Measurements from ENCODE around the gene SMIM7. TPM values are rescaled to one million over a fixed set of nuclear protein-coding genes. Genes with fewer than 3 reads are reported as not detected.
"Not testable (repeated sequence)": the region's sequence is repeated elsewhere in the genome, so short reads cannot be mapped to it uniquely, and the experiment has no call there.

Gene SMIM7
- total RNA-seq, 2 experiments from 2014 or later: 58.4 to 59.6 TPM

- ChIA-PET CTCF (interaction anchor here (1.4 to 1.7 kb wide), 2 partner anchors 11 to 12 kb away, joined by 4 read pairs; partner anchors contain the start of genes SMIM7 and TMEM38A), POLR2A (no interaction called here)
- no peaks in the 10 kb centered on the region for H3K27me3 Mint-ChIP-seq
- H3K4me1 Mint-ChIP-seq: no peaks in the 10 kb centered on the region
- no peak for DNase-seq
- no peak overlapping the region for H3K27ac Mint-ChIP-seq
- H3K4me3 Mint-ChIP-seq: no peak overlapping the region
- H3K36me3 Mint-ChIP-seq (ENCODE audit: low read depth): no peaks in the 10 kb centered on the region
- no peaks in the 10 kb centered on the region for H3K9me3 Mint-ChIP-seq
Measured at GRCh38 chr19:16671652-16672274, 11.8 kb upstream of the SMIM7 start.

- Mint-ChIP-seq H3K36me3 (ENCODE audit: low read depth) (no peaks in the 10 kb centered on the region), H3K4me3 (no peak overlapping the region), H3K27ac (no peak overlapping the region), H3K27me3 (no peaks in the 10 kb centered on the region), H3K9me3 (no peaks in the 10 kb centered on the region), H3K4me1 (no peaks in the 10 kb centered on the region)
- CTCF ChIA-PET: interaction anchor here (0.7 kb wide), 1 partner anchor 40 kb away, joined by 8 read pairs; no protein-coding TSS in a partner anchor
- POLR2A ChIA-PET: no interaction called here
- no peak for DNase-seq
Measured at GRCh38 chr19:16670291-16670690, 10.3 kb upstream of the SMIM7 start.

GRCh38 chr19:16668702-16669101 lies 8.8 kb upstream of the SMIM7 start:
- POLR2A ChIA-PET: not testable (repeated sequence)

GRCh38 chr19:16668176-16668575 lies 8.2 kb upstream of the SMIM7 start:
- ChIA-PET CTCF (no interaction called here), POLR2A (no interaction called here)
- H3K4me1 Mint-ChIP-seq: peaks cover 10% of the 10 kb centered on the region
- H3K27ac Mint-ChIP-seq: no peak overlapping the region
- no peaks in the 10 kb centered on the region for H3K9me3 Mint-ChIP-seq
- no peak for DNase-seq
- H3K27me3 Mint-ChIP-seq: no peaks in the 10 kb centered on the region
- H3K36me3 Mint-ChIP-seq (ENCODE audit: low read depth): no peaks in the 10 kb centered on the region
- H3K4me3 Mint-ChIP-seq: no peak overlapping the region

More at GRCh38 chr19:16668702-16669101, 8.8 kb upstream of the SMIM7 start:
- H3K27me3 Mint-ChIP-seq; CTCF ChIA-PET; H3K36me3 Mint-ChIP-seq (ENCODE audit: low read depth); DNase-seq; H3K4me1 Mint-ChIP-seq; H3K4me3 Mint-ChIP-seq; H3K27ac Mint-ChIP-seq; H3K9me3 Mint-ChIP-seq: not testable (repeated sequence)

- CTCF ChIA-PET: interaction anchor here (0.6 to 1.2 kb wide), 4 partner anchors 10 to 1471 kb away, joined by 3 to 4 read pairs (median 3); no protein-coding TSS in a partner anchor
- peak; percentile 12 for DNase-seq
- peaks cover 20% of the 10 kb centered on the region for H3K36me3 Mint-ChIP-seq (ENCODE audit: low read depth)
- POLR2A ChIA-PET: no interaction called here
- H3K9me3 Mint-ChIP-seq: no peaks in the 10 kb centered on the region
- H3K27ac Mint-ChIP-seq: peak overlapping the region; percentile 50
- H3K27me3 Mint-ChIP-seq: peaks cover 17% of the 10 kb centered on the region
- peaks cover 49% of the 10 kb centered on the region for H3K4me1 Mint-ChIP-seq
- peak overlapping the region; percentile 71 for H3K4me3 Mint-ChIP-seq
Measured at GRCh38 chr19:16661480-16662034, 1.6 kb upstream of the SMIM7 start.

- peak; percentile 37 for DNase-seq
- Mint-ChIP-seq H3K27ac (peak within 1 kb of the TSS; percentile 95), H3K4me1 (peaks cover 54% of the 10 kb centered on the region), H3K36me3 (ENCODE audit: low read depth) (peaks cover 25% of the 10 kb centered on the region), H3K9me3 (no peaks in the 10 kb centered on the region), H3K4me3 (peak within 1 kb of the TSS; percentile 97), H3K27me3 (peaks cover 17% of the 10 kb centered on the region)
- CTCF ChIA-PET: interaction anchor here (1.0 to 1.2 kb wide), 3 partner anchors 11 to 621 kb away, joined by 3 to 4 read pairs (median 3); no protein-coding TSS in a partner anchor
- POLR2A ChIA-PET: no interaction called here
Measured at GRCh38 chr19:16660763-16661479, 977 bp upstream of the SMIM7 start, which contains the start of gene TMEM38A. Gene TMEM38A, plus strand, starts transcription at chr19:16661139. Its CDS starts 79 bp downstream, at chr19:16661218.

GRCh38 chr19:16659464-16659831 lies 496 bp downstream of the SMIM7 start:
- Mint-ChIP-seq H3K4me1 (peaks cover 58% of the 10 kb centered on the region), H3K27ac (peak overlapping the region; percentile 95), H3K4me3 (peak overlapping the region; percentile 97), H3K9me3 (no peaks in the 10 kb centered on the region), H3K36me3 (ENCODE audit: low read depth) (peaks cover 35% of the 10 kb centered on the region), H3K27me3 (peaks cover 17% of the 10 kb centered on the region)
- POLR2A ChIA-PET: interaction anchor here (0.6 kb wide), 1 partner anchor 121 kb away, joined by 6 read pairs; no protein-coding TSS in a partner anchor
- no peak for DNase-seq
- CTCF ChIA-PET: interaction anchor here (1.0 to 1.5 kb wide), 2 partner anchors 12 to 41 kb away, joined by 3 to 4 read pairs; no protein-coding TSS in a partner anchor

- H3K27me3 Mint-ChIP-seq: peaks cover 12% of the 10 kb centered on the region
- ChIA-PET POLR2A (no interaction called here), CTCF (interaction anchor here (0.9 to 1.4 kb wide), 2 partner anchors 9 to 20 kb away, joined by 3 read pairs; no protein-coding TSS in a partner anchor)
- H3K9me3 Mint-ChIP-seq: no peaks in the 10 kb centered on the region
- peak overlapping the region; percentile 38 for H3K27ac Mint-ChIP-seq
- peaks cover 54% of the 10 kb centered on the region for H3K36me3 Mint-ChIP-seq (ENCODE audit: low read depth)
- peaks cover 47% of the 10 kb centered on the region for H3K4me1 Mint-ChIP-seq
- no peak overlapping the region for H3K4me3 Mint-ChIP-seq
- DNase-seq: no peak
Measured at GRCh38 chr19:16657384-16657783, 2.6 kb downstream of the SMIM7 start.

GRCh38 chr19:16655727-16656126 lies 4.2 kb downstream of the SMIM7 start:
- H3K4me1 Mint-ChIP-seq: peaks cover 37% of the 10 kb centered on the region
- H3K9me3 Mint-ChIP-seq: no peaks in the 10 kb centered on the region
- POLR2A ChIA-PET: interaction anchor here (1.1 kb wide), 1 partner anchor 28 kb away, joined by 4 read pairs; no protein-coding TSS in a partner anchor
- H3K4me3 Mint-ChIP-seq: no peak overlapping the region
- CTCF ChIA-PET: no interaction called here
- no peak overlapping the region for H3K27ac Mint-ChIP-seq
- no peaks in the 10 kb centered on the region for H3K27me3 Mint-ChIP-seq
- no peak for DNase-seq
- peaks cover 70% of the 10 kb centered on the region for H3K36me3 Mint-ChIP-seq (ENCODE audit: low read depth)

GRCh38 chr19:16654627-16655026 lies 5.3 kb downstream of the SMIM7 start:
- DNase-seq: no peak
- no peaks in the 10 kb centered on the region for H3K9me3 Mint-ChIP-seq
- no peak overlapping the region for H3K27ac Mint-ChIP-seq
- no peak overlapping the region for H3K4me3 Mint-ChIP-seq
- ChIA-PET POLR2A (no interaction called here), CTCF (no interaction called here)
- no peaks in the 10 kb centered on the region for H3K27me3 Mint-ChIP-seq
- peaks cover 41% of the 10 kb centered on the region for H3K4me1 Mint-ChIP-seq
- H3K36me3 Mint-ChIP-seq (ENCODE audit: low read depth): peaks cover 76% of the 10 kb centered on the region

GRCh38 chr19:16654140-16654539 lies 5.8 kb downstream of the SMIM7 start:
- CTCF ChIA-PET: no interaction called here
- POLR2A ChIA-PET: no interaction called here
- Mint-ChIP-seq H3K4me1 (peaks cover 40% of the 10 kb centered on the region), H3K4me3 (no peak overlapping the region), H3K9me3 (no peaks in the 10 kb centered on the region), H3K36me3 (ENCODE audit: low read depth) (peaks cover 75% of the 10 kb centered on the region), H3K27ac (no peak overlapping the region), H3K27me3 (no peaks in the 10 kb centered on the region)
- no peak for DNase-seq

GRCh38 chr19:16652854-16653253 lies 7.1 kb downstream of the SMIM7 start:
- ChIA-PET POLR2A (no interaction called here), CTCF (no interaction called here)
- no peak overlapping the region for H3K27ac Mint-ChIP-seq
- no peak overlapping the region for H3K4me3 Mint-ChIP-seq
- no peaks in the 10 kb centered on the region for H3K9me3 Mint-ChIP-seq
- peaks cover 70% of the 10 kb centered on the region for H3K36me3 Mint-ChIP-seq (ENCODE audit: low read depth)
- DNase-seq: no peak
- peaks cover 28% of the 10 kb centered on the region for H3K4me1 Mint-ChIP-seq
- no peaks in the 10 kb centered on the region for H3K27me3 Mint-ChIP-seq
